ENCODE results near the gene CLN3. TPM values are rescaled to one million over a fixed set of nuclear protein-coding genes. Genes with fewer than 3 reads are reported as not detected.

The CLN3 gene
- total RNA-seq, 1 experiment from 2014 or later, result 37.3 TPM

GRCh38 chr16:28537964-28538732 is 46.3 kb upstream of the CLN3 start:
- no TSS peak for BruUV-seq (replicated peaks)
- Histone ChIP-seq H3K4me3 (ENCODE audit: low read depth, low read length, poor library complexity, severe bottlenecking) (no peak overlapping the region), H3K4me1 (ENCODE audit: insufficient read depth, low read length, poor library complexity, severe bottlenecking) (no peaks in the 10 kb centered on the region), H3K27me3 (replicated peaks; ENCODE audit: insufficient read depth, low read depth, low read length, poor library complexity) (no peaks in the 10 kb centered on the region), H3K36me3 (ENCODE audit: insufficient read depth, low read length, poor library complexity, severe bottlenecking) (no peaks in the 10 kb centered on the region), H3K27ac (ENCODE audit: low read depth, low read length, poor library complexity, severe bottlenecking) (no peak overlapping the region), H3K9me3 (ENCODE audit: low read depth, low read length, poor library complexity, severe bottlenecking) (no peaks in the 10 kb centered on the region)
- ChIA-PET CTCF (no interaction called here), POLR2A (ENCODE audit: low non-redundant PET) (no interaction called here)
- no peak for DNase-seq (ENCODE audit: low spot score)
- intact Hi-C loops (cut with micrococcal nuclease; ENCODE audit: unreplicated experiment), result no loop called here
- TF ChIP-seq CTCF (conservative IDR thresholded peaks at IDR 0.05; ENCODE audit: low read depth, low read length) (no peak), EZH2 (IDR thresholded peaks at IDR 0.05; ENCODE audit: borderline replicate concordance, low read depth, low read length, poor library complexity, severe bottlenecking) (no peak)

- CTCF ChIA-PET, result no interaction called here
- no peak for DNase-seq (ENCODE audit: low spot score)
- intact Hi-C loops (cut with micrococcal nuclease; ENCODE audit: unreplicated experiment), result no loop called here
- Histone ChIP-seq H3K4me1 (ENCODE audit: insufficient read depth, low read length, poor library complexity, severe bottlenecking) (no peaks in the 10 kb centered on the region), H3K27ac (ENCODE audit: low read depth, low read length, poor library complexity, severe bottlenecking) (no peak overlapping the region), H3K27me3 (replicated peaks; ENCODE audit: insufficient read depth, low read depth, low read length, poor library complexity) (no peaks in the 10 kb centered on the region), H3K36me3 (ENCODE audit: insufficient read depth, low read length, poor library complexity, severe bottlenecking) (no peaks in the 10 kb centered on the region), H3K4me3 (ENCODE audit: low read depth, low read length, poor library complexity, severe bottlenecking) (no peak overlapping the region), H3K9me3 (ENCODE audit: low read depth, low read length, poor library complexity, severe bottlenecking) (no peaks in the 10 kb centered on the region)
- no peak for TF ChIP-seq EZH2 (IDR thresholded peaks at IDR 0.05; ENCODE audit: borderline replicate concordance, low read depth, low read length, poor library complexity, severe bottlenecking)
- TF ChIP-seq CTCF (conservative IDR thresholded peaks at IDR 0.05; ENCODE audit: low read depth, low read length), result no peak
- BruUV-seq (replicated peaks), result no TSS peak
- POLR2A ChIA-PET (ENCODE audit: low non-redundant PET), result no interaction called here
Observed at GRCh38 chr16:28537076-28537475, 45.2 kb upstream of the CLN3 start.

- H3K4me1 ChIP-seq (ENCODE audit: insufficient read depth, low read length, poor library complexity, severe bottlenecking), result no peaks in the 10 kb centered on the region
- H3K9me3 ChIP-seq (ENCODE audit: low read depth, low read length, poor library complexity, severe bottlenecking), result no peaks in the 10 kb centered on the region
- H3K27me3 ChIP-seq (replicated peaks; ENCODE audit: insufficient read depth, low read depth, low read length, poor library complexity), result no peaks in the 10 kb centered on the region
- no TSS peak for BruUV-seq (replicated peaks)
- POLR2A ChIA-PET (ENCODE audit: low non-redundant PET), result no interaction called here
- TF ChIP-seq CTCF (conservative IDR thresholded peaks at IDR 0.05; ENCODE audit: low read depth, low read length) (no peak), EZH2 (IDR thresholded peaks at IDR 0.05; ENCODE audit: borderline replicate concordance, low read depth, low read length, poor library complexity, severe bottlenecking) (no peak)
- no peak overlapping the region for H3K4me3 ChIP-seq (ENCODE audit: low read depth, low read length, poor library complexity, severe bottlenecking)
- DNase-seq (ENCODE audit: low spot score), result no peak
- intact Hi-C loops (cut with micrococcal nuclease; ENCODE audit: unreplicated experiment), result no loop called here
- no peak overlapping the region for H3K27ac ChIP-seq (ENCODE audit: low read depth, low read length, poor library complexity, severe bottlenecking)
- no peaks in the 10 kb centered on the region for H3K36me3 ChIP-seq (ENCODE audit: insufficient read depth, low read length, poor library complexity, severe bottlenecking)
- CTCF ChIA-PET, result interaction anchor here (0.6 kb wide), 1 partner anchor 210 kb away, joined by 3 read pairs; no protein-coding TSS in a partner anchor
Observed at GRCh38 chr16:28534542-28535373, 42.9 kb upstream of the CLN3 start.

All from A673 (cell line).